ENCODE results near the gene NTM. TPM values are rescaled to one million over a fixed set of nuclear protein-coding genes. Genes with fewer than 3 reads are reported as not detected.

The NTM gene
- total RNA-seq, 2 donors from 2014 or later: 1.0 to 1.7 TPM

DNA sequence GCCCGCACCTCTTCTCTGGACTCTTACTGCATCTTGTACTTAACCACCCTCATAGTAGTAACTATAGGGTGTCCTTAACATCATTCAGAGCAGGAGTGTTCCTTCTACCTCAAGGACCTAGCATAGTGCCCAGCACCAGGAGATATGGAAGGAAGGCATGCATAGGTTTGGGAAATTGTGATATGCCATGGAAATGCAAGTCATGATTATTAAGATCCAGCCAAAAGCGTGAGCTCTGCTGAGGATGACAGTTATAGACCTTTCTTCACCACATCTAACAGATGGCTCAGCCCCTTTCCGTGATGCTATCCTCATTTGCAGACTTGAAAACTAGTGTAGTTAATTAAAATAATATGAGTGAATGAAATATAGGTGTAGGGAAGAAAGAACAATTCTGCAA is 746.1 kb downstream of the NTM start:
- ATAC-seq (no peak), DNase-seq (no peak)

DNA sequence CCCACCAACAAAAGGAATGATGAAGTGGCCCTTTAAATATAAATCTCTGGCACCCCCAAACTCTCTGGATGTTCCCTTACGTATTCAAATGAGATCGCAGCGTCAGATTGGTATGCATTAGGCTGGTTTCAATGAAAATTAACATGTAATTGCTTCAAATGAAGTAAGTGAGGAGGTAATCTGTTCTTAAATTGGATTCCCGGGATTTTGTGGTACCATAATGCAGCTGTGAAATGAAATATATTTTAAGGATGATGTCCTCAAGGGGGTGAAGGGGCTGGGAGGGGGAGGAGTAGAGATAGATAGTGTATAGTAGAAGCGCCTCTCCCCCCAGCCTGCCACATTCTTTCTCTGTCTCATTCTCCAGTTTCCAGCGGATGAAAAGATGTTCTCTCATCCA is 748.2 kb downstream of the NTM start:
- DNase-seq: no peak
- intact Hi-C loops (cut with DNase I, micrococcal nuclease): no loop called here
- no peak for ATAC-seq

More for the DNA sequence above, 746.1 kb downstream of the NTM start:
- intact Hi-C loops (cut with DNase I, micrococcal nuclease): no loop called here

DNA sequence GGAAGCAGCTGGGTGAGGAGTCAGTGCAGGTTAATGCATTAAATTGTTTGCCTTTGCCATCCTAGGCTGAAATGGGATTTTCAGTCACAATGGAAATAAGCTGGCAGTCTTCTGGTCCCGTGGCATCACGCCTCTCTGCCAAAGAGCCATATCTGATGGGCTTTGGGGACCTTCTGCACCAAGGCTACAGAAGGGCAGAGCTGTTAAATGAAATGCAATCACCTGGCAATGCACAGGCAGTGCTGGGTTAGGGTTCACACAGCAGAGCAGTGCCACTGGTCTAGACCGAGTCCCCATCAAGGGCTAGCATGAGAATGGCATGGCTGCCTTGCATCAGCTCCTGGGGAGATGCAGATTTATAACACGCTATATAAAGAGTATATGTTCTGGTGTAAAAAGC is 749.2 kb downstream of the NTM start:
- ATAC-seq (no peak), DNase-seq (no peak)
- intact Hi-C loops (cut with DNase I, micrococcal nuclease): no loop called here

DNA sequence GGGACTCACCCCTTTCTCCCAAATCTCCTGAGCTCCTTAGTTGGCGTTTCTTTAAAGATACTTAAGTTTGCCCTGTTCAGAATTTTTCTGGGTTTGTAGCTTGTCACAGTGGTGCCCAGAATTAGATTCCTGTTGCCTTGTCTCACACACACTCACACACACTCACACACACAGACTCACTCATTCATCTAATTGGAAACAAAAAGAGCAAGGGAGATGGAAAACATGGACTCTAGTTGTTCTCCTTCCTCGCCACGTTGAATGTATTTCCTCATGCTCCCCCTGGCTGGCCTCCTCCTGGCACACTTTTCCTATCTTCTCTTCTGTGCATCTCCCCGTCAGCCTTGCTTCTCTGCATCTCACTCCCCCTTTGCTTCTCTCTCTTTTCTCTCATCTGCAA is 752.3 kb downstream of the NTM start:
- no peak for ATAC-seq
- no peak for DNase-seq
- intact Hi-C loops (cut with DNase I, micrococcal nuclease): no loop called here

DNA sequence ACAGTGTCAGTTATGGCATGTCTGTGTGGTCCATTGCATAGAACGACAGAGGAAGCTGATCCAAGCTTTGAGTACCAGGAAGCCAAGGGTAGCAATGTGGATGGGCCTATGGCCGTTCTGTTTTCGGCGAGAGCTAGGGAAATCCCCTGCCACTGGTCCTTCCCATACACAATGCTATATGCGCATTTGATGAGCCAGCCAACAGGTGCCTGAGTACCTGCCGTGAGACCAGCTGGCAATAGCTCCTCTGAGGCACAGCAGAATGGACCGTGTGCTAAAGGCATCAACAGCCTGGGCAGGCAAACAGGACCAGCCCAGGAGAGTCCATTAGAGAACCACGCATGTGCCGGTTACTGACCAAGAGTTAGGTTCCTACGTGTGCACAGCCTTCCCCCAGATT is 753.0 kb downstream of the NTM start:
- ATAC-seq (no peak), DNase-seq (no peak)
- intact Hi-C loops (cut with DNase I, micrococcal nuclease): no loop called here

DNA sequence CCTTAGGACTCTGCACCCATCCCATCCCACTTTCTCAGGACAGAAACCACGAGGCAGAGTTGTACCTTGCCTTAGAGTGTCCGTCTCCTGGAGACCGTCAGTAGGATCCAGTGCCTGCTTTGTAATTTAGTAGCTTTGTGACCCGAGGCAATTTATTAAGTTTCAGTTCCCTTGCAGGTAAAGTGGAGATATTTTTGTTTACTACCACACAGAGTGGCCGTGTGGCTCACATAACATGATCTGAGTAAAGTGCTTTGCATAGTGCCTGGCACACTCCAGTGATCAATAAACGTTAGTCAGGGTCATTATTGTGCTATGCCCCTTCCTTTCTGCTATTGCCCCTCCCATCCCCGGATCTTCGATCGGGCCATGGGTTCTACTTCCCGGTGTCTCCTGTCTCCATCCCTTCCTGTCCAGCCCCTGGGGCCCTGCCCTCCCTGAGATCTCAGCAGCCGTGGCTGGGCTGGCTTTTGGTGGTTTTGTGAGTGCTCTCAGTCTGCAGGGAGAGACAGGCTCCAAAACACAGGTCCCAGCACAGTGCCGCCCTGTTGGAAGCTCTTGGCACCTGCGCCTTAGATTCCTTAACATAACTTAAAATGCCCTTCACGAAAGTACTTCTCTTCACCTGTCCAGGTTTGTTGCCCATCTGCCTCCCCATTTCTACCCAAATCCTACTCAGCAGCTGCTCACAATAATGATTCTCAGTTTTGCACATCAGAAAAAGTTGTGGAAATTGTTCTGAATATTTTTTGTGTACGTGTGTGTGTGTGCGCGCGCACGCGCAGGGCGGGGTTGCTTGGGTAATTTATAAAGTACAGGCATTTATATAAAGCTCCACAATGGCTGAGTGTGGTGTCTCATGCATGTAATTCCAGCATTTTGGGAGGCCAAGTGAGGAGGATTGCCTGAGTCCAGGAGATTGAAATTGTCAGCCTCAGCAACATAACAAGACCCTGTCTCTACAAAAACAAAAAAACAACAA is 753.7 kb downstream of the NTM start:
- no peak for DNase-seq
- ATAC-seq: no peak
- intact Hi-C loops (cut with DNase I, micrococcal nuclease): no loop called here

DNA sequence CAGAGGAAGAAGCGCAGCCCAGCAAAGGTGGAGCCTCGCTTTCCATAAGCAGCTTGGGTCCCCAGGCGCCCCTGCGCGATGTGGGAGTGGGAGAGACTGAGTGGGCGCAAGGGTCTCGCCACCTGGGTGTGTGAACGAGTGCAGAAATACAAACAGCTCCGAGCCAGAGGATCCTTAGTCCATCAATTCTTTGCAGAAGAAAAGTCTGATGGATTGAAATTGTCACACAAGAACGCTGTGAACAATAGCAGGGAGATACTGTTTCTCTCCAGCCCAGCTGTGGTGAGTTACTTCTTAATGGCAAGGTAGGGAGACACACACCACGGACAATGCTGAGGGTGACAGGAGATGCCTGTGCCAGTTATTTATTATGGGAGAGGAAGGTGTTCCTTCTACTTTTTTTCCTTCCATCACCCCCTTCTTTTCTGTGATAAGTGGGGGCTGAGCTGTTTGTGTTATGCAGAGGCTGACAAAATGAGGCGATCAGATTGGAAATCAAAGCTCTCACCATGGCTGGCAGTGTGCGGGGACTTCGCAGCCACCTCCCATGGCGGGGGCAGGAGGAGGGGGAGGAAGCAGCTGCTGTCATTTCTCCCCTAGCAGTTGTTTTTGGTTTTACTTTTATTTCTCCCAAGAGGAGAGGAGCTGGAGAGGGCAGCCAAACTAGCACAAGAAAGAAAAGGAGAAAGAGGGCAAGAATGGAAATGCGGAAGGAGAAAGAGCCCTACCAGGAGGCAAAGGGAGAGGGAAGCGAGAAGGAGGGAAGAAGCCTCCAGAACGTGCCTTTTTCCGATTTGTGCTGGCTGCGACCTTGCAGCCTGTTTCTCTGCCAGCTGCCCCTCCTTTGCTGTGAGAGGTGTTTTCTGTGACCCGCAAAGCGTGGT is 755.8 kb downstream of the NTM start:
- ATAC-seq: no peak
- DNase-seq: peak in 1 of 2 donors; percentile 11
- intact Hi-C loops (cut with DNase I, micrococcal nuclease): loop anchor here in 1 of 2 donors (5.0 kb wide), 1 partner anchor 259 kb away; no protein-coding TSS in a partner anchor

DNA sequence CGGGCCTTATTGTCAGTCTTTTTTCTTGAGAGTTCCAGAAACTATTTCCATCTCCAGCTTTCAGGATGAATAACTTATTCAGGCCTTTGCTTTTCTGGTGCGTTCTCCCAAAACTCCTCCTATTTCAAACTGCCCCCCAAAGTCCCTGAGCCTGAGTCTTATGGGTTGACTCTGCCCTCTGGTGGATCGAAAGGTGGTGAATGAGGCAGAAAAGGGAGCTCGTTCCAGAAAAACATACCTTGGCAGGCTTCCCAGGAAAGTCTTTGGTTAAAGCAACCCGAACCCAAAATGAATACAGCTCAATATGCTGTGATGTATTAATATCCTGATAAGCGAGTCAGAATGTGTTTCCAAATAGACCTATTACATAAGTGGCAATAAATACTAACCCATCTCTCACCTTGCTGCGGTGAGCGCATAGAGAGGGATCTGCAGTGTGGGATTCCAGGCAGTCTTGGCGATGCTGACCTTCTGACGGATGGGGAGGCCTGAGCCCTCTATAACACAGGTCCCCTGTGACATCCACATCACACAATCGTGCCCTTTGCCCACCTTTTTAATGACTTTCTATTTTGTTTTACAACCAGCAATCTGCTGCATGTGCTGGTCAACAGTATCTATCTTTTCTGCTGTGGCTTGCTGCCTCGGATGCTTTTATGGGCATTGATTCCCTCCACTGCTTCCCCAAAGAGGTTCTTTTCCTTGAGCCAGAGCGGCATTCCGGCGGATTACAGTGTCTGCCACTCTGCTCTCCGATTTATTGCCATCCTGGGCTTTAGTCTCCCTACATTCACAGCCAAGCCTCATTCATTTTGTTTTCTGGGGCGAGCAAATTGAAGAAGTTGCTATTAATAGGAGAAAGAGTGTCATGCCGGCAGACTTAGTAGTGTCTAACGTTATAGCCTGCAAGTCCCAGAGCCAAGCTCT is 756.8 kb downstream of the NTM start:
- DNase-seq (peak in 1 of 2 donors; percentile 16), ATAC-seq (no peak)
- intact Hi-C loops (cut with DNase I, micrococcal nuclease): loop anchor here in 1 of 2 donors (5.0 kb wide), 1 partner anchor 260 kb away; no protein-coding TSS in a partner anchor

DNA sequence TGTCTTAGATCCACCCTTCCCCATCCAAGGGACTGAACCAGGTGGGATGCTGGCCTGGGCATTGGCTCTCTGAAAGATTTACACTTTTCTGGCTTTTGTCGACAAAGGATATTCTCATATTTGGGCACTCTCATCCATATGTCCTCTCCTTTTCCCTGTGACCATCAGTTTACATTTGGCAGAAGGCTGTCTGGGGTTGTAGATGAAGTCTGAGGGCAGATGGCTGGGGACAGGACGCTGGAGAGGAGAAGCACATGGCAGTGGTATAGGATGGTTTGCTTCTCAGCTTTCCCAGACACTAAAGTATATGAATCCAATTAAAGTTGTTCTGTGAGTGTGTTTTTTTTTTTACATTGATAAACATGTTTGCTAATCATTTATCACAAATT is 757.5 kb downstream of the NTM start:
- intact Hi-C loops (cut with DNase I, micrococcal nuclease): loop anchor here in 1 of 2 donors (5.0 kb wide), 1 partner anchor 261 kb away; no protein-coding TSS in a partner anchor
- ATAC-seq: no peak
- no peak for DNase-seq

DNA sequence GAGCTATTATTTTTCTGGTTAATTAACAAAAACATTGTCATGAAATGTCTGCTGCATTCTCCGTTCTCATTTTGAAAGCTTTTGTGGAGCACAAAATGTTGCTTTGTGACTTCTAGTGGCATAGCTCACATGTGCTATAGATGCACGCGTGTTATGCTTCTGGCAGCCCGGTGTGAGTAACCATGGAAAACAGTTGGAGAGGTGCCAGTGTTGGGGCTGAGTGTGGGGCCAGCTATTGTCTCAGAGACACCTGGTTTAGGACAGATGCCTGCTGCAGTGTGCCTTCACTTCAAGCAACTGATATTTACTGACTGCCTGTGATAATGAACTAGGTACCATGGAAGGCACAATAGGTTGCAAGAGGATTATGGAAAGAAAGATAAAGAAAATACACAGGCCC is 760.6 kb downstream of the NTM start:
- ATAC-seq (no peak), DNase-seq (no peak)
- intact Hi-C loops (cut with DNase I, micrococcal nuclease): no loop called here

DNA sequence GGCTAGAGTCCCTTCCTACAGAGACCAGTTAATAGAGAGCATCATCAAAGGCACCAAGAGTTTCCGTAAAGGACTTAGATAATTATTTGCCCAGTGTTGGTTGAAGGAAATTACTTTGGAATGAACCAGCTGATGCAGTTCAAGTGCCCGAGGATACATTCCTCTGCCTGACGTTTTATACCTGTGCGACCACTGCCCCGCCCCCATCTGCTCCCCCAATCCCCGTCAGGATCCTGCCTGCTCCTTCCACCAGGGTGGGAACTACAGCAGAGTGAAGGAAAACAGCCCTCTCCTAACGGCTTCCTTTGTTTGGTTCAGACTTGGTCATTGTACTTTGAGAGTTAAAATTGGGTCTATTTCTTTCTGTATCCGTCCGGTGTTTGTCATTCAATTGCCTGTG is 761.5 kb downstream of the NTM start:
- DNase-seq (no peak), ATAC-seq (no peak)
- intact Hi-C loops (cut with DNase I, micrococcal nuclease): no loop called here

DNA sequence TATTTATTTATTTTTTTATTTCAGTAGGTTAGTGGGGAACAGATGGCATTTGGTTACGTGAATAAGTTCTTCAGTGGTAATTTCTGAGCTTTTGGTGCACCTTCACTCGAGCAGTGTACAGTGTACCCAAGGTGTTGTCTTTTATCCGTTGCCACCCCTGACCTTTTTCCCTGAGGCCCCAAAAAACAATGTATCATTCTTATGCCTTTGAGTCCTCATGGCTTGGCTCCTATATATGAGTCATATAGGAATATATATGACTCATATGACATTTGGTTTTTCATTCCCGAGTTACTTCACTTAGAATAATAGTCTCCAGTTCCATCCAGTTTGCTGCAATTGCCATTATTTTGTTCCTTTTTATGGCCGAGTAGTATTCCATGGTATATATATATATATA is 763.9 kb downstream of the NTM start:
- ATAC-seq (no peak), DNase-seq (no peak)
- intact Hi-C loops (cut with DNase I, micrococcal nuclease): no loop called here

DNA sequence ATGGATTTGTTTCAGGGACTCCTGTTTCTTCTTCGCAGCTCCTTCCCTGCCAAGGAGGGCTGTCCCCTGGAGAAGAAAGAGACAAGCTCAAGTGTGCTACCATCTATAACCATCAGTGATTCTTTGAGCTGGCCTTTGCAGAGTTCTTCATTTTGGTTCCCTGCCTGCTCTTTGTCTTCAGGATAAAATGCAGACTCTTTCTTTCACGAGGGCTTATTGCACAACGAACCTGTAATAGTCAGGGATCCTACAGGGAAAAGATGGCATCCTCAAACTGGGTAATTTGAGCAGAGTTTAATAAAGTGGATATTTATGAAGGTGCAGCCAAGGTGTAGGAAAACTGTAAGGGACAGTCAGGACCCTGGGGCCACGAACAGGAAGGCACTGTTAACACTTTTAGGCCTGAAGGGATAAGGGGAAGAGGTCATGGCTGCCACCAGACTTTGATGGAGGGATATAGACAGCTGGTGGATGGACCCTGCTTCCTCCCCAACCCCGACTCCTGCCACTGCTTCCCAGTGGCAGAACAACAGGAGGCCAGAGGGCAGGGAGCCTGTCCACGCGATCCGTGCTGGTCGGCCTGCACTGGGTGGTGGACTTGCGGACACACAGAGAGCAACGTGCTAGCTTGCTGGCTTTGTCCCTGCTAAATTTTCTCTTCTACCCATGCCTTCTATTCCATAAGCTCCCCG is 767.0 kb downstream of the NTM start:
- DNase-seq: no peak
- intact Hi-C loops (cut with DNase I, micrococcal nuclease): no loop called here
- no peak for ATAC-seq

DNA sequence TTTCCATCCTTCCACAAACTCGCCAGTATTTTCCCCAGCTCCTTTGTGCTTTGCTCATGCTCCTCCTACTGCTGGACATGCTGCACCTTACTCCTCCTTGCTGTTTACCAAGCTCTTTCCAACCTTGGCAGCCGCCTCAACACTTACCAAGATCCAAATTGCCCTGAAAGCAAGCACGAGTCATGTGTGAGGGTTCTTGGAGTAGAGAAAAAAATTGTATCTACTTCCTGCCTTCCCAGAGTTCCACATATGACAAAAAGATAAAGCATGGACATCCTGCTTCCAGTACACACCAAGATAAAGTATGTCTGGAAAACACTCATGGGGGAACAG is 767.5 kb downstream of the NTM start:
- ATAC-seq (no peak), DNase-seq (no peak)
- intact Hi-C loops (cut with DNase I, micrococcal nuclease): no loop called here

DNA sequence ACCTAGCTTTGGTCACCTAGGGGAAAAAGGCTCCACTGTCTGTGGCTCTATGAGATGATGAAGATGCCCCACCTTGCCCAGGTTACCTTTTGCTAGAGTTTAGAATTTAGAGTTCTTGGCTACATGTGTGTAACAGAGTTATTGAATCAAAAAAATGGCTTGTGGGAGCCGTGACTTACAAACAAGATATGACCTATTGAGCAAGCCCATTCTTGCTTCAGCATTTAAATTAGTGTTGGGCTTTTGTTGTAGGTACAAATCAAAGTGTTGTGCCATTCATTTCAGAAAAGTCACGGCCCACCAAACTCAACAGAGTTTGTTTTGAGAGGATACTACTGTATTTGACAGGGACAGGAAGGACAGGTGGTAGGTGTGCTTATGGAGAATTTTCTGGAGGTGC is 768.8 kb downstream of the NTM start:
- DNase-seq (no peak), ATAC-seq (no peak)
- intact Hi-C loops (cut with DNase I, micrococcal nuclease): no loop called here

DNA sequence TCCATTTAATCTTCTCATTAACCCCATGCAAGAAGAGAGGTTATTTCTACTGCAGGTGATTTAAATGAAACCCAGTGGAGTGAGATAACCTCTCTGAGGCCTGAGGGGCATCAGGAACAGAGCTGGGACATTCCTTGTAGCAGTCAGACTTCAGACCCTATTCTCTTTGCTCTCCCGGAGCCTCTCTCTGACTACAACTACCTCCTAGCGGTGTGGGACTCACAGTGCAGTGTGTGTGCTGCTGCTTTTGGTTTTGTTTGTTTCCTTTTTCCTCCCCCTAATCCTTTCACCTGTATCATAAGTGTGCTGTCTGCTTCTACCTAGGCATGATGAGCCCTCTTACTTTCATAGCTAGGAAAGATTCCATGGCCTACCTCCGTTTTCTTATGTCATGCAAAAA is 769.6 kb downstream of the NTM start:
- DNase-seq: no peak
- no peak for ATAC-seq
- intact Hi-C loops (cut with DNase I, micrococcal nuclease): no loop called here

DNA sequence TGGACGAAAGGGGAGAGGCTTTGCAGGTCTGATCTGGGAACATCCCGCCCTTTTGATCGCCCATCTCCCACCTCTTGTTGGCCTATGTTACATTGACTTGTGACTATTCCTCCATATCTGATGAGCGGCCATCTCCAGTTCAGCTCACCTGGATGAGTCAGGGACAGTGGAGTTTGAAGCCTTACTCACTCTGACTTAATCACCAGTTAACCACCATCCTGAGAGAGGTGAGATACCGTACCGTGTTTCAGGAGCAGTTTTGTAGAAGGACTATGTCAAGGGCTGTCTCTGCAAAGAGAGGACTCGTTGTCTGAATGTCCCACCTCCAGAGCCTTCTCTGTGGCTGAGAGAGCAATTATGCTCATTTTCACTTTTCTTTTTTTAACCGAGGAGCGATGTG is 771.7 kb downstream of the NTM start:
- ATAC-seq: no peak
- intact Hi-C loops (cut with DNase I, micrococcal nuclease): no loop called here
- DNase-seq: no peak

DNA sequence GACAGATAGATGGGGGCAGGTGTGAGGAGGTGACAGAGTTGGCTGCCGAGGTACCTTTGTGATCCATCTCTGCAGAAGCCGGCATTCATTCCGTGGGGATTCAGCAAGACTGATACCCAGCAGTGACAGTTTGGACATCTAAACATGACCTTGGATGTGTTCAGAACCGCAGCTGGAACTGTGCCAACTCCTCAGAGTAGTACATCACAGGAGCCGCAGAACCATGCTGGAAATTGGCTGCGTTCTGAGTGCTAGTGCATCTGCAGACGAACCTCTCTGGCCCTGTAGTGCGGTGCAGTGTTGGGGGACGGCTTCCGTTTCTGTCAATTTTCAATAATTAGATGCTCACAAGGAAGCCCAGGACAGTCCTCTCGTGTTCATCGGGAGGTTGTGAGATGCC is 772.1 kb downstream of the NTM start:
- intact Hi-C loops (cut with DNase I, micrococcal nuclease): no loop called here

More for the DNA sequence above, 772.1 kb downstream of the NTM start:
- ATAC-seq: no peak
- no peak for DNase-seq
